ENCODE data around the gene TWNK.

DNA sequence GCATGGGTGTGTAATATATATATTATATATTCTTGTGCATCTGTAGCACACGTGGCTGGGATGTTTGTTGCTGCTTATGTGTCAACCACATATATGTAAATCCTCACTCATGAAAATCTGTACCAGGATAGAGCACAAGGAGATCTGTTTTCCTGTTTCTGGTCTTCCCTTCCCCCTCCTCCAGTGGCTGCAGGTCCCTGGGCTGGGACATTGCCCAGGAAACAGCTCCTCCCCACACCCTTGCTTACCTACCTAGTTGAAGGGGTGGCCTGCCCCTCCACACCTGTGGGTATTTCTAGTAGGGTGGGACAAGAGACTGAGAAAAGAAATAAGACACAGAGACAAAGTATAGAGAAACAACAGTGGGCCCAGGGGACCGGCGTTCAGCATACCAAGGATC, 45.9 kb downstream of the TWNK start:
- TF ChIP-seq POLR2A (IDR thresholded peaks at IDR 0.05; ENCODE audit: low read depth, low read length) (no peak), POLR2AphosphoS5 (IDR thresholded peaks at IDR 0.05; ENCODE audit: low read depth, low read length) (no peak), PAX5 (IDR thresholded peaks at IDR 0.05; ENCODE audit: insufficient read depth, low read length, severe bottlenecking) (no peak), POU2F2 (IDR thresholded peaks at IDR 0.05; ENCODE audit: low read depth, low read length) (no peak), TAF1 (IDR thresholded peaks at IDR 0.05; ENCODE audit: low read depth, low read length) (no peak), SPI1 (IDR thresholded peaks at IDR 0.05; ENCODE audit: low read depth, low read length) (no peak)

Data from GM12891 (cell line).